K562 (cell line): Measurements from ENCODE around the gene COX7B. TPM values are rescaled to one million over a fixed set of nuclear protein-coding genes. Genes with fewer than 3 reads are reported as not detected.
A peak's percentile ranks its signal among the peaks of the same experiment; 100 is the strongest.

Experiments used
- ATAC-seq: fragments of 200-7000 bp; cut with Tn5 transposase; 3 replicates; pipeline ENCODE4 v1.9.1; 2020; ENCODE audit warnings: moderate library complexity
- BruUV-seq: library from RNA; stranded (reverse); fragments of 400-500 nt; replicated peaks from 2 replicates; lab custom pipeline; 2021; lab: Mats Ljungman, UMichigan
- CTCF ChIA-PET: fragments of 300-600 bp; formaldehyde crosslinking; extraction: SDS; loops from one replicate; lab custom pipeline; 2021; ENCODE audit warnings: low intra/inter-chr PET ratio; lab: Yijun Ruan, JAX
- POLR2A ChIA-PET: fragments of 300-600, 350-650 bp; sonication (Branson Sonifier 250); formaldehyde crosslinking; extraction: SDS; loops from one replicate; lab custom pipeline; 2021; ENCODE audit warnings: antibody characterized with exemption, inconsistent platforms; lab: Yijun Ruan, JAX
- DNase-seq, 4 experiments: peaks; one replicate each; pipeline versions ENCODE4 v3.0.0 to v3.0.0-alpha.2; 2011 to 2018; ENCODE audit warnings: low spot score in 3 of 4, mixed read lengths in 3 of 4; ENCODE audit errors: extremely low read depth in 1 of 4
- FAIRE-seq: peaks from 2 replicates; lab custom pipeline; 2011; peaks lifted over from hg19 to GRCh38; lab: Jason Lieb, UNC
- H2AFZ ChIP-seq: 2 replicates; pipeline ENCODE4 v1.6.0; 2011; ENCODE audit warnings: low read depth, low read length, control low read depth, inconsistent platforms
- H3K27ac ChIP-seq: fragments of 200-600 bp; 3 replicates; pipeline ENCODE4 v1.8.0; 2011; ENCODE audit warnings: low read depth, mild to moderate bottlenecking, control low read depth, inconsistent platforms, low read length, moderate library complexity, mixed read lengths; ENCODE audit errors: extremely low read depth
- H3K27me3 ChIP-seq, 2 experiments: fragments of 300-600 bp in 1 of 2; 2 replicates in 1 of 2; 3 replicates in 1 of 2; pipeline versions ENCODE4 v1.6.0 to v1.8.0; 2011; ENCODE audit warnings: inconsistent platforms in 2 of 2, low read length in 2 of 2, mild to moderate bottlenecking in 1 of 2, mixed read lengths in 1 of 2, moderate library complexity in 1 of 2; ENCODE audit not compliant: control insufficient read depth in 2 of 2, insufficient read depth in 2 of 2
- H3K36me3 ChIP-seq: fragments of 300-600 bp; 3 replicates; pipeline ENCODE4 v1.8.0; 2011; ENCODE audit warnings: mild to moderate bottlenecking, low read length, inconsistent platforms; ENCODE audit not compliant: control insufficient read depth, insufficient read depth
- H3K4me1 ChIP-seq, 2 experiments: fragments of 200-600 bp in 1 of 2; replicated peaks in 1 of 2; 2 replicates in 1 of 2; 3 replicates in 1 of 2; pipeline versions ENCODE4 v1.5.1 to v1.8.0; 2011; ENCODE audit warnings: inconsistent platforms in 2 of 2, low read length in 2 of 2, mild to moderate bottlenecking in 1 of 2, mixed read lengths in 1 of 2, moderate library complexity in 1 of 2; ENCODE audit not compliant: control insufficient read depth in 2 of 2, insufficient read depth in 2 of 2
- H3K4me2 ChIP-seq: 2 replicates; pipeline ENCODE4 v1.6.1; 2011; ENCODE audit warnings: low read length, control low read depth, inconsistent platforms, mixed read lengths; ENCODE audit not compliant: insufficient read depth
- H3K4me3 ChIP-seq: fragments of 200-600 bp; sonication (generic), shearing (Covaris generic); 2 replicates; pipeline ENCODE4 v1.5.1; 2016; ENCODE audit warnings: control low read depth, inconsistent platforms
- H3K79me2 ChIP-seq: fragments of 200-600 bp; 3 replicates; pipeline ENCODE4 v1.8.0; 2011; ENCODE audit warnings: low read length, inconsistent platforms; ENCODE audit not compliant: control insufficient read depth, insufficient read depth
- H3K9ac ChIP-seq, 2 experiments: 2 replicates each; pipeline versions ENCODE4 v1.6.0 to v1.6.1; 2011; ENCODE audit warnings: low read depth in 2 of 2, low read length in 2 of 2, control low read depth in 1 of 2, inconsistent platforms in 1 of 2, mild to moderate bottlenecking in 1 of 2, mixed read lengths in 1 of 2; ENCODE audit not compliant: insufficient read depth in 1 of 2
- H3K9me1 ChIP-seq: one replicate; pipeline ENCODE4 v1.6.0; 2011; ENCODE audit warnings: inconsistent platforms, mild to moderate bottlenecking, low read length, moderate library complexity; ENCODE audit not compliant: control insufficient read depth, insufficient read depth
- H3K9me3 ChIP-seq: replicated peaks from 2 replicates; pipeline ENCODE4 v1.5.1; 2011; ENCODE audit warnings: low read depth, low read length, inconsistent platforms; ENCODE audit not compliant: control insufficient read depth, insufficient read depth
- H4K20me1 ChIP-seq: replicated peaks from 2 replicates; pipeline ENCODE4 v1.6.1; 2011; ENCODE audit warnings: low read length, inconsistent platforms, mixed read lengths; ENCODE audit not compliant: control insufficient read depth, insufficient read depth
- ATF7 ChIP-seq: fragments of 450-650 bp; IDR thresholded peaks from 2 replicates; pipeline ENCODE4 v1.7.1; 2014; ENCODE audit warnings: mild to moderate bottlenecking, moderate library complexity
- CBFA2T3 ChIP-seq: fragments of 450-650 bp; IDR thresholded peaks from 2 replicates; pipeline ENCODE4 v1.6.1; 2017
- CCNT2 ChIP-seq: IDR thresholded peaks from 2 replicates; pipeline ENCODE4 v1.6.1; 2011; ENCODE audit warnings: borderline replicate concordance, low read depth, mild to moderate bottlenecking, moderate library complexity, mixed read lengths, low read length; ENCODE audit not compliant: insufficient read length; ENCODE audit errors: extremely low read depth
- CXXC5 ChIP-seq: fragments of 250-450 bp; sonication (Bioruptor Pico); IDR thresholded peaks from 2 replicates; pipeline ENCODE4 v1.8.0; 2022; ENCODE audit warnings: inconsistent platforms, mild to moderate bottlenecking, moderate library complexity
- DPF2 ChIP-seq: fragments of 450-650 bp; IDR thresholded peaks from 2 replicates; pipeline ENCODE4 v1.6.1; 2016
- EP300 ChIP-seq: IDR thresholded peaks from 2 replicates; pipeline ENCODE4 v1.6.1; 2012; ENCODE audit warnings: low read length, improper control_type of control experiment
- HIVEP1 ChIP-seq: fragments of 250-450 bp; sonication (Bioruptor Pico); IDR thresholded peaks from 2 replicates; pipeline ENCODE4 v1.4.0; 2020; ENCODE audit warnings: mild to moderate bottlenecking
- HMGXB4 ChIP-seq: sonication (generic); formaldehyde crosslinking; IDR thresholded peaks from 2 replicates; pipeline ENCODE4 v1.8.1; 2023; ENCODE audit warnings: mild to moderate bottlenecking, missing genetic modification reagents
- KDM1A ChIP-seq, 2 experiments: fragments of 450-650 bp; IDR thresholded peaks; 2 replicates each; pipeline ENCODE4 v1.6.1; 2016; ENCODE audit warnings: mild to moderate bottlenecking in 2 of 2
- MECOM ChIP-seq: fragments of 250-450 bp; sonication (Bioruptor Pico); IDR thresholded peaks from 2 replicates; pipeline ENCODE4 v1.8.0; 2022; ENCODE audit warnings: inconsistent platforms
- MEIS2 ChIP-seq: fragments of 450-650 bp; IDR thresholded peaks from 2 replicates; pipeline ENCODE4 v1.6.1; 2014; ENCODE audit warnings: mild to moderate bottlenecking; ENCODE audit not compliant: partially characterized antibody
- MTA2 ChIP-seq: fragments of 450-650 bp; IDR thresholded peaks from 2 replicates; pipeline ENCODE4 v1.6.1; 2016; ENCODE audit warnings: low read depth
- MTF1 ChIP-seq: fragments of 250-450 bp; sonication (Bioruptor Pico); IDR thresholded peaks from 2 replicates; pipeline ENCODE4 v1.9.0; 2021; ENCODE audit warnings: moderate library complexity, mild to moderate bottlenecking, inconsistent platforms, borderline replicate concordance
- NCOR1 ChIP-seq: fragments of 450-650 bp; IDR thresholded peaks from 2 replicates; pipeline ENCODE4 v1.6.1; 2016; ENCODE audit warnings: mild to moderate bottlenecking, moderate library complexity
- NFIC ChIP-seq: fragments of 450-650 bp; IDR thresholded peaks from 2 replicates; pipeline ENCODE4 v1.6.1; 2017; ENCODE audit warnings: mild to moderate bottlenecking, inconsistent platforms
- PML ChIP-seq: IDR thresholded peaks from 2 replicates; pipeline ENCODE4 v1.6.1; 2012; ENCODE audit warnings: low read length, inconsistent platforms
- SMARCA4 ChIP-seq: fragments of 450-650 bp; IDR thresholded peaks from 2 replicates; pipeline ENCODE4 v1.6.1; 2016
- SMARCE1 ChIP-seq: fragments of 450-650 bp; IDR thresholded peaks from 2 replicates; pipeline ENCODE4 v1.7.1; 2016; ENCODE audit warnings: mild to moderate bottlenecking
- SOX6 ChIP-seq: fragments of 450-650 bp; IDR thresholded peaks from 2 replicates; pipeline ENCODE4 v1.6.1; 2014; ENCODE audit warnings: mild to moderate bottlenecking
- STAT5A ChIP-seq: IDR thresholded peaks from 2 replicates; pipeline ENCODE4 v1.6.1; 2012; ENCODE audit warnings: low read length, inconsistent platforms, borderline replicate concordance
- TAL1 ChIP-seq: fragments of 450-650 bp; IDR thresholded peaks from 2 replicates; pipeline ENCODE4 v1.6.1; 2016; ENCODE audit warnings: mild to moderate bottlenecking
- TCF3 ChIP-seq: sonication (generic); formaldehyde crosslinking; IDR thresholded peaks from 2 replicates; pipeline ENCODE4 v1.4.0; 2020; ENCODE audit warnings: mild to moderate bottlenecking, missing genetic modification reagents
- TEAD4 ChIP-seq, 2 experiments: sonication (generic) in 1 of 2; formaldehyde crosslinking in 1 of 2; IDR thresholded peaks; 2 replicates each; pipeline versions ENCODE4 v1.6.1 to v1.8.0; 2012 to 2022; ENCODE audit warnings: borderline replicate concordance in 1 of 2, inconsistent platforms in 1 of 2, low read length in 1 of 2, mild to moderate bottlenecking in 1 of 2, missing genetic modification reagents in 1 of 2
- WGBS: fragments of 100-300 bp; shearing (Covaris generic); methylation state at CpG from one replicate; pipeline ENCODE4 v1.1.6; 2016; ENCODE audit warnings: low coverage, mixed read lengths; ENCODE audit not compliant: insufficient coverage; ENCODE audit errors: missing lambda C conversion rate; 5-methylcytosine and 5-hydroxymethylcytosine counted together
- in situ Hi-C: fragments of 300-500 bp; cut with MboI; formaldehyde crosslinking; loops from 4 replicates; pipeline ENCODE4 v1.15.0; 2018; ENCODE audit warnings: inconsistent platforms, mixed read lengths
- intact Hi-C: fragments of 100-400 bp; cut with micrococcal nuclease; formaldehyde crosslinking; loops from 2 replicates; pipeline ENCODE4 v1.14.2; 2022
- polyA plus RNA-seq, 8 experiments: library from polyadenylated mRNA; depleted of rRNA in 4 of 8; stranded (reverse) in 5 of 8; unstranded in 3 of 8; fragments of >200 nt; fragmentation: Nextera tagmentation in 2 of 8; fragmentation: Illumina TruSeq in 1 of 8; extraction: Ambion mirVana in 2 of 8; extraction: Trizol in 1 of 8; gene quantifications; 2 replicates each; pipeline versions ENCODE4 v1.2.1 to v1.2.3, GENCODE V29; 2011 to 2014; ENCODE audit warnings: inconsistent platforms in 1 of 8, missing spikeins in 1 of 8
- total RNA-seq, 7 experiments: library from RNA; depleted of rRNA in 6 of 7; stranded (reverse); fragments of >200 nt in 6 of 7; fragmentation: Illumina TruSeq in 2 of 7; extraction: Trizol in 2 of 7; gene quantifications; 2 replicates each; pipeline versions ENCODE4 v1.2.1 to v1.2.3, GENCODE V29; 2011 to 2021; ENCODE audit warnings: low replicate concordance in 1 of 7
- TF ChIP-seq, protein P1 (sequence below): fragments of 450-650 bp; IDR thresholded peaks from 2 replicates; pipeline ENCODE4 v1.6.1; 2016

The COX7B gene
- total and polyA plus RNA-seq, 9 of the 15 experiments (the other 6 are each of a cell fraction or from before 2014, with no cell fraction given): 549 to 2,891 (median 1,307) TPM

GRCh38 chrX:77938083-77938680 is 38.9 kb downstream of the COX7B start:
- POLR2A ChIA-PET: no interaction called here
- ATAC-seq (peak; percentile 47), DNase-seq (peak in 1 of 4 experiments; percentile 49), FAIRE-seq (peak; percentile 23)
- peak overlapping the region; percentile 45 for H3K4me2 ChIP-seq
- H3K4me1 ChIP-seq: peaks cover 0 to 6% of the 10 kb centered on the region in 2 experiments; a peak in 3 of 5 replicates
- no peak overlapping the region for H2AFZ ChIP-seq
- peaks cover 91% of the 10 kb centered on the region for H3K79me2 ChIP-seq
- H3K9me1 ChIP-seq: no peaks in the 10 kb centered on the region
- no TSS peak for BruUV-seq
- CTCF ChIA-PET: no interaction called here
- in situ Hi-C loops (no loop called here), intact Hi-C loops (no loop called here)
- 0% methylated on average over 4 of the region's 4 CpGs for WGBS
- H3K9ac ChIP-seq: peak overlapping the region in 1 of 2 experiments; percentile 25; a peak in 1 of 4 replicates
- peaks cover 2% of the 10 kb centered on the region; the same call in 1 of the 3 replicates for H3K36me3 ChIP-seq
- H3K4me3 ChIP-seq: no peak overlapping the region
- H3K9me3 ChIP-seq: no peaks in the 10 kb centered on the region
- no peaks in the 10 kb centered on the region for H3K27me3 ChIP-seq
- peak overlapping the region; percentile 63 for H3K27ac ChIP-seq
- no peaks in the 10 kb centered on the region for H4K20me1 ChIP-seq
- TF ChIP-seq CBFA2T3 (peak; percentile 85), NCOR1 (peak; percentile 81), TEAD4 (IDR thresholded peaks at IDR 0.05; ENCODE audit: low read length) (peak; percentile 82), TEAD4 (CRISPR knock-in tag; IDR thresholded peaks at IDR 0.05; ENCODE audit: borderline replicate concordance) (no peak), KDM1A (IDR thresholded peaks at IDR 0.05) (0 out of 4 replicates have a peak, but pooled peaks of 1 of the 2 experiments have one; percentile 12), HMGXB4 (CRISPR knock-in tag) (no peak), PML (0 out of 2 replicates have a peak, but pooled peaks have one; percentile 29), NFIC (peak; percentile 19; the same call in 1 of the 2 replicates), HIVEP1 (CRISPR knock-in tag) (no peak), SMARCE1 (peak; percentile 44; the same call in 1 of the 2 replicates), CXXC5 (CRISPR knock-in tag) (0 out of 2 replicates have a peak, but pooled peaks have one; percentile 24), ATF7 (no peak), TAL1 (peak; percentile 82), TCF3 (peak; percentile 82), MEIS2 (peak; percentile 26), MECOM (CRISPR knock-in tag) (no peak), DPF2 (peak; percentile 71; the same call in 1 of the 2 replicates), CCNT2 (peak; percentile 40), SOX6 (peak; percentile 28; the same call in 1 of the 2 replicates), EP300 (peak; percentile 66; the same call in 1 of the 2 replicates), MTA2 (peak; percentile 41; the same call in 1 of the 2 replicates), MTF1 (CRISPR knock-in tag) (no peak), SMARCA4 (peak; percentile 58; the same call in 1 of the 2 replicates), STAT5A (peak; percentile 66)
- TF ChIP-seq, protein P1, sequence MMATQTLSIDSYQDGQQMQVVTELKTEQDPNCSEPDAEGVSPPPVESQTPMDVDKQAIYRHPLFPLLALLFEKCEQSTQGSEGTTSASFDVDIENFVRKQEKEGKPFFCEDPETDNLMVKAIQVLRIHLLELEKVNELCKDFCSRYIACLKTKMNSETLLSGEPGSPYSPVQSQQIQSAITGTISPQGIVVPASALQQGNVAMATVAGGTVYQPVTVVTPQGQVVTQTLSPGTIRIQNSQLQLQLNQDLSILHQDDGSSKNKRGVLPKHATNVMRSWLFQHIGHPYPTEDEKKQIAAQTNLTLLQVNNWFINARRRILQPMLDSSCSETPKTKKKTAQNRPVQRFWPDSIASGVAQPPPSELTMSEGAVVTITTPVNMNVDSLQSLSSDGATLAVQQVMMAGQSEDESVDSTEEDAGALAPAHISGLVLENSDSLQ: no peak
